HG03064 (cell line): ENCODE data around the gene PRSS53.

Source experiments
- ATAC-seq: cut with Tn5 transposase; IDR thresholded peaks from one replicate; pipeline ENCODE4 v1.9.1; 2021; ENCODE audit warnings: low read depth; ENCODE audit not compliant: unreplicated experiment

The PRSS53 gene

GRCh38 chr16:31099860-31100638 is 11.3 kb upstream of the PRSS53 start:
- no peak for ATAC-seq

- peak; percentile 82 for ATAC-seq
Observed at GRCh38 chr16:31094424-31095120, 5.8 kb upstream of the PRSS53 start, which contains the start of gene VKORC1. VKORC1 (minus strand) TSS chr16:31094797; CDS start chr16:31094729, 68 bp downstream.

GRCh38 chr16:31094088-31094423 is 5.3 kb upstream of the PRSS53 start:
- no peak for ATAC-seq

- no peak for ATAC-seq
Observed at GRCh38 chr16:31093132-31093703, 4.5 kb upstream of the PRSS53 start.

GRCh38 chr16:31092330-31092729 is 3.6 kb upstream of the PRSS53 start:
- ATAC-seq: no peak

GRCh38 chr16:31090540-31090939 is 1.8 kb upstream of the PRSS53 start:
- no peak for ATAC-seq

- no peak for ATAC-seq
Observed at GRCh38 chr16:31089199-31089598, 456 bp upstream of the PRSS53 start.

GRCh38 chr16:31087971-31088370 is 772 bp downstream of the PRSS53 start:
- no peak for ATAC-seq

GRCh38 chr16:31087481-31087880 is 1.3 kb downstream of the PRSS53 start:
- no peak for ATAC-seq

GRCh38 chr16:31086629-31086906 is 2.2 kb downstream of the PRSS53 start:
- no peak for ATAC-seq

GRCh38 chr16:31085873-31086628 is 2.7 kb downstream of the PRSS53 start:
- ATAC-seq: no peak

- no peak for ATAC-seq
Observed at GRCh38 chr16:31085411-31085810, 3.3 kb downstream of the PRSS53 start.

- no peak for ATAC-seq
Observed at GRCh38 chr16:31084584-31085302, 4.0 kb downstream of the PRSS53 start.

- no peak for ATAC-seq
Observed at GRCh38 chr16:31083981-31084380, 4.8 kb downstream of the PRSS53 start.

GRCh38 chr16:31083556-31083955 is 5.2 kb downstream of the PRSS53 start:
- no peak for ATAC-seq

GRCh38 chr16:31083081-31083480 is 5.7 kb downstream of the PRSS53 start:
- ATAC-seq: no peak

- no peak for ATAC-seq
Observed at GRCh38 chr16:31082368-31083045, 6.2 kb downstream of the PRSS53 start.

- ATAC-seq: no peak
Observed at GRCh38 chr16:31081428-31082351, 7.1 kb downstream of the PRSS53 start.
